Upper lobe of left lung (tissue), 4 donors: ENCODE results near the gene WASHC1.
"Not testable (repeated sequence)": the region's sequence is repeated elsewhere in the genome, so short reads cannot be mapped to it uniquely, and the experiment has no call there.

Experiments
- EP300 ChIP-seq, 4 donors: sonication (generic); formaldehyde crosslinking; IDR thresholded peaks; one replicate each; pipeline ENCODE4 v1.5.1; 2017; ENCODE audit warnings: antibody characterized with exemption in 4 of 4, control low read depth in 2 of 4
- POLR2A ChIP-seq, 4 donors: fragments of 450-650 bp; IDR thresholded peaks; one replicate each; pipeline ENCODE4 v1.5.1; 2016 to 2017; ENCODE audit warnings: antibody characterized with exemption in 4 of 4, mild to moderate bottlenecking in 2 of 4
- POLR2AphosphoS5 ChIP-seq, 2 donors: sonication (generic); formaldehyde crosslinking; IDR thresholded peaks; one replicate each; pipeline ENCODE4 v1.5.1; 2017; ENCODE audit warnings: antibody characterized with exemption in 2 of 2
- TF ChIP-seq, protein P1 (sequence below), 6 experiments: fragments of 450-650 bp in 4 of 6; fragments of 200-600 bp in 2 of 6; sonication (generic) in 2 of 6; IDR thresholded peaks; one replicate each; pipeline ENCODE4 v1.5.1; 2016 to 2019; ENCODE audit warnings: antibody characterized with exemption in 6 of 6

DNA sequence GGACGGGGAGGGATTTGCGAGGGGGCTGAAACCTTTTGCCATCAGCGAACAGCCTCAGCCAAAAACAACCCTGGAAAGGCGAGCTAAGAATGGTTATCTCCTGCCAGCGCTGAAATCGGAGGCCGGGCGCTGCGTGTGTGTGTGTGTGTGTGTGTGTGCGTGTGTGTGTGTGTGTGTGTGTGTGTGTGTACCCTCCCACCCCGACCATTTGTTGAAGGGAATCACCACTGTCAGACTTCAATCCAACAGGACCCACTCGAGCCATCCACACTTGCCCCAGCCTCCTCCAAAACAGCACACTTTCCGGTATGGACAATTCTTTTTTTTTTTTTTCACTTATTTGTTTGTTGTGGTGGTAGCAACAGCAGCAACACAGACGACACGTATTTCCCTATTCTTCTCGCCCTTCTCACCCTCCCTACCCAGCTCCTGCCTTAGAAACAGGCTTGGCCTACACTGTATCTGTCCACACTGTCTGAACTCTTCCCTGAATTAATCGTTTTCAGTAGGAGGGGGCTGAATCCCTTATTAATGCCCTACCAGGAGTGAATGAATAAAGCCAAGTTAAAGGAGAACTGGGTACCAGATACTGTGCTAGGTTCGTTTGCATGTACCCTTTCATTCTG, 44.8 kb upstream of the WASHC1 start:
- TF ChIP-seq POLR2AphosphoS5, POLR2A, EP300 (IDR thresholded peaks at IDR 0.05): not testable (repeated sequence)
- TF ChIP-seq, protein P1, sequence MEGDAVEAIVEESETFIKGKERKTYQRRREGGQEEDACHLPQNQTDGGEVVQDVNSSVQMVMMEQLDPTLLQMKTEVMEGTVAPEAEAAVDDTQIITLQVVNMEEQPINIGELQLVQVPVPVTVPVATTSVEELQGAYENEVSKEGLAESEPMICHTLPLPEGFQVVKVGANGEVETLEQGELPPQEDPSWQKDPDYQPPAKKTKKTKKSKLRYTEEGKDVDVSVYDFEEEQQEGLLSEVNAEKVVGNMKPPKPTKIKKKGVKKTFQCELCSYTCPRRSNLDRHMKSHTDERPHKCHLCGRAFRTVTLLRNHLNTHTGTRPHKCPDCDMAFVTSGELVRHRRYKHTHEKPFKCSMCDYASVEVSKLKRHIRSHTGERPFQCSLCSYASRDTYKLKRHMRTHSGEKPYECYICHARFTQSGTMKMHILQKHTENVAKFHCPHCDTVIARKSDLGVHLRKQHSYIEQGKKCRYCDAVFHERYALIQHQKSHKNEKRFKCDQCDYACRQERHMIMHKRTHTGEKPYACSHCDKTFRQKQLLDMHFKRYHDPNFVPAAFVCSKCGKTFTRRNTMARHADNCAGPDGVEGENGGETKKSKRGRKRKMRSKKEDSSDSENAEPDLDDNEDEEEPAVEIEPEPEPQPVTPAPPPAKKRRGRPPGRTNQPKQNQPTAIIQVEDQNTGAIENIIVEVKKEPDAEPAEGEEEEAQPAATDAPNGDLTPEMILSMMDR (IDR thresholded peaks at IDR 0.05): not testable (repeated sequence)
